ENCODE data around the gene CHN2.

The CHN2 gene

GRCh38 chr7:29189743-29190201, 4.8 kb upstream of the CHN2 start:
- no peak overlapping the region for H3K27ac ChIP-seq
- TF ChIP-seq ZFX (IDR thresholded peaks at IDR 0.05; ENCODE audit: borderline replicate concordance) (no peak), CTCF (IDR thresholded peaks at IDR 0.05) (peak; percentile 98)

DNA sequence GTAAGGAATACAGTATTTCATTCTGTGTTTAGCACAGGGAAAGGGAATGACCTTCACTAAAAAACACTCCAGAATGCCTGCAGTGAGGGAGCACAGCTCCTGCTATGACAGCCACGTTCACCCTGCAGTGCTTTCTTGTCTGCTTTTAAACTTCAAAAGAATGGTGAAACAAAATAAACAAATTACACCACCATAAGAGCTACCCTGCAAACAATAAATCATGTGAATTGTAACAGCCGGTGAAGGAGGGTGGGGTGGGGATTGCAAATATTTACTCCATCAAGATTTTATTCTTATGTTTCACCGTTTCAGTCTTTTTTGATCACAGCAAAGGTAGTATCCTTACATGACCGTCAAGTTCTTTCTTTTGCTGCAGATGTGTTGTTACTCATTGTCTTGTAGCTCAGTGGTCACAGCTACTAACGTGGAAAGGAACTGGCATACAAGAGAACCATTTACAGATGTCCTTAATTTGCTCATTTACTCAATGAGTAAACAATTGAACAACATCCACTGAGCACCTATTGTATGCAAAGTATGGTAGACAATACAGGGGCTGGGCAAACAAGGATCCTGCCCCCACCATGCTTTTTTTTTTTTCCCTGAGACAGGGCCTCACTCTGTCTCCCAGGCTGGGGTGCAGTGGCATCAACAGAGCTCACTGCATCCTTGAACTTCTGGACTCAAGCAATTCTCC, 4.1 kb upstream of the CHN2 start:
- TF ChIP-seq ZFX (IDR thresholded peaks at IDR 0.05; ENCODE audit: borderline replicate concordance) (no peak), CTCF (IDR thresholded peaks at IDR 0.05) (no peak)
- H3K27ac ChIP-seq, result no peak overlapping the region

DNA sequence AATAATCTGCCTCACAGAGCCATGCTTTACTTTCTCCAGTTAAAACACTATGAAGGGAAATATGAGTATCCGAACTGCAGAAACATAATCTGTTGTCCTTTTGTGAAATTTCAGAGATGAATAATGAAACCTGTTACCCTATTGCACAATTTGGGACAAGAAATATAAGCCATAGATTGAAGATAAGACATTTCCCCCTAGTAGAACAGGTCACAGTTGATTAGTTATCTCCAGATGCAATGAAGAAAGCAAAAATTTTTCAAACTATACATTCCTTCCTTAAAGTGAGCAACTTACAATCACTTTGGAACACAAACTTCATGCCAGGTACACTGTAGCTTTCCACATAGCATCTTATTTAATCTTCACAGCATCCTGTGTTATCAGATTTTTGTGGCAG, 2.3 kb upstream of the CHN2 start:
- TF ChIP-seq CTCF (IDR thresholded peaks at IDR 0.05), result no peak
- no peak for TF ChIP-seq ZFX (IDR thresholded peaks at IDR 0.05; ENCODE audit: borderline replicate concordance)
- H3K27ac ChIP-seq, result no peak overlapping the region

GRCh38 chr7:29192811-29193210, 1.8 kb upstream of the CHN2 start:
- TF ChIP-seq CTCF (IDR thresholded peaks at IDR 0.05) (no peak), ZFX (IDR thresholded peaks at IDR 0.05; ENCODE audit: borderline replicate concordance) (no peak)
- no peak overlapping the region for H3K27ac ChIP-seq

DNA sequence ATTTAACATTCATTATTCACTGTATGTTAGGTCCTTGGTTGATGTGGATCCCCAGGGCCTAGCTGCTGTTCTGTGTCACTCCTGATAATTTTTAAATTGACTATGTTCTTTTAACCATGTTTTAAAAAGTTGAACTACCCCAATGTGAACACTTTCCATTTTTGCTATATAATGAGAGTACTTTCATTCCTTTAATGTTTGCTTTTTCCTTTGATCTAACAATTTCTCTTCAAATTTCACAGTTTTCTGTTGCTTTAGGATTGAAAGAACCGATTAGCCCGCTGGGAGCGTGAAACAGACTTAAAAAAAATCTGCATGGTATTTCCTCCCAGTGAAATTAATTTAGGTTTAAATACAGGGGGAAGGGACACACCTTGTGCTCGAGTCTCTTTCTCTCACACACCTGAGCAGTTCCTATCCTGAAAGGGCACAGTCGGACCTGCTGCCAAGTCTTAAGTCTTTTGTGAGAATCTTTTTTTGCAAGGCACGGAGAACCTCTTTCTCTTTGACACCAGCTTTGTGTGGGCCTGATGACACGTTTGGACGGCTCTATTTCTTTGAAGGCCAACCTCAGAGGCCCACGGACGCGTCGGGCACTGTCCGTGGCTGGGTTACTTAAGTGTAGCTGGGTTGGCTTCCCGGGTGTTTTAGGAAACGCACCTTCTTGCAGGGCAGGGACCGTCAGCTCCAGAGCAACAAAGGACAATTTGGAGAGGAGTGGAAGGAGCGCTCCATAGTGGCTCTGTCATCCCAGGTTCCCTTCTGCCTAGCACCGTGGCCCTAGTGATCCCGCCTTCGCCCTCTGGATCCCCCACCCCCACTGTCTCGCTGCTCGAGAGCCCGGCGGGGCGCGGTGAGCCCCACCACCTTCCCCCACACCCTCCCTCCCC, 1.0 kb upstream of the CHN2 start:
- H3K27ac ChIP-seq, result no peak overlapping the region
- TF ChIP-seq CTCF (IDR thresholded peaks at IDR 0.05), result no peak
- TF ChIP-seq ZFX (IDR thresholded peaks at IDR 0.05; ENCODE audit: borderline replicate concordance), result no peak

GRCh38 chr7:29194206-29194593, 375 bp upstream of the CHN2 start:
- H3K27ac ChIP-seq, result no peak overlapping the region
- no peak for TF ChIP-seq CTCF (IDR thresholded peaks at IDR 0.05)
- no peak for TF ChIP-seq ZFX (IDR thresholded peaks at IDR 0.05; ENCODE audit: borderline replicate concordance)

GRCh38 chr7:29196191-29196590, 1.6 kb downstream of the CHN2 start:
- TF ChIP-seq ZFX (IDR thresholded peaks at IDR 0.05; ENCODE audit: borderline replicate concordance) (no peak), CTCF (IDR thresholded peaks at IDR 0.05) (no peak)
- H3K27ac ChIP-seq, result no peak overlapping the region

All from 22Rv1 (cell line).